Measurements from ENCODE around the gene NR1H2. TPM values are rescaled to one million over a fixed set of nuclear protein-coding genes. Genes with fewer than 3 reads are reported as not detected.
A peak's percentile ranks its signal among the peaks of the same experiment; 100 is the strongest.

NR1H2 gene
- total RNA-seq, 2 donors from 2014 or later = 57.9 to 60.0 TPM

- H3K27me3 ChIP-seq = no peaks in the 10 kb centered on the region
- no peak overlapping the region for H3K4me3 ChIP-seq
- TF ChIP-seq, protein P1, sequence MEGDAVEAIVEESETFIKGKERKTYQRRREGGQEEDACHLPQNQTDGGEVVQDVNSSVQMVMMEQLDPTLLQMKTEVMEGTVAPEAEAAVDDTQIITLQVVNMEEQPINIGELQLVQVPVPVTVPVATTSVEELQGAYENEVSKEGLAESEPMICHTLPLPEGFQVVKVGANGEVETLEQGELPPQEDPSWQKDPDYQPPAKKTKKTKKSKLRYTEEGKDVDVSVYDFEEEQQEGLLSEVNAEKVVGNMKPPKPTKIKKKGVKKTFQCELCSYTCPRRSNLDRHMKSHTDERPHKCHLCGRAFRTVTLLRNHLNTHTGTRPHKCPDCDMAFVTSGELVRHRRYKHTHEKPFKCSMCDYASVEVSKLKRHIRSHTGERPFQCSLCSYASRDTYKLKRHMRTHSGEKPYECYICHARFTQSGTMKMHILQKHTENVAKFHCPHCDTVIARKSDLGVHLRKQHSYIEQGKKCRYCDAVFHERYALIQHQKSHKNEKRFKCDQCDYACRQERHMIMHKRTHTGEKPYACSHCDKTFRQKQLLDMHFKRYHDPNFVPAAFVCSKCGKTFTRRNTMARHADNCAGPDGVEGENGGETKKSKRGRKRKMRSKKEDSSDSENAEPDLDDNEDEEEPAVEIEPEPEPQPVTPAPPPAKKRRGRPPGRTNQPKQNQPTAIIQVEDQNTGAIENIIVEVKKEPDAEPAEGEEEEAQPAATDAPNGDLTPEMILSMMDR (IDR thresholded peaks at IDR 0.05) = no peak
- no peaks in the 10 kb centered on the region for H3K4me1 ChIP-seq
- no peak overlapping the region for H3K27ac ChIP-seq
- H3K9ac ChIP-seq (ENCODE audit: low read depth in 2 of 2, low read length in 2 of 2) = no peak overlapping the region
- intact Hi-C loops (cut with DNase I) = no loop called here
- no peaks in the 10 kb centered on the region for H3K36me3 ChIP-seq
- DNase-seq = no peak
- H3K9me3 ChIP-seq = no peaks in the 10 kb centered on the region
Observed at GRCh38 chr19:50371914-50372475, 4.3 kb upstream of the NR1H2 start.

- H3K4me3 ChIP-seq = no peak overlapping the region
- H3K27ac ChIP-seq = no peak overlapping the region
- H3K9ac ChIP-seq (ENCODE audit: low read depth in 2 of 2, low read length in 2 of 2) = no peak overlapping the region
- H3K9me3 ChIP-seq = no peaks in the 10 kb centered on the region
- DNase-seq = peak; percentile 65
- TF ChIP-seq, protein P1 (IDR thresholded peaks at IDR 0.05) = no peak
- intact Hi-C loops (cut with DNase I) = no loop called here
- no peaks in the 10 kb centered on the region for H3K27me3 ChIP-seq
- peaks cover 26% of the 10 kb centered on the region for H3K36me3 ChIP-seq
- H3K4me1 ChIP-seq = no peaks in the 10 kb centered on the region
Observed at GRCh38 chr19:50377051-50377461, 799 bp downstream of the NR1H2 start.

GRCh38 chr19:50377517-50377916 lies 1.3 kb downstream of the NR1H2 start:
- Histone ChIP-seq H3K4me3 (no peak overlapping the region), H3K27ac (no peak overlapping the region), H3K4me1 (no peaks in the 10 kb centered on the region), H3K36me3 (peaks cover 26% of the 10 kb centered on the region), H3K27me3 (no peaks in the 10 kb centered on the region), H3K9me3 (no peaks in the 10 kb centered on the region), H3K9ac (ENCODE audit: low read depth in 2 of 2, low read length in 2 of 2) (no peak overlapping the region)
- DNase-seq = no peak
- TF ChIP-seq, protein P1 (IDR thresholded peaks at IDR 0.05) = no peak
- intact Hi-C loops (cut with DNase I) = no loop called here

- Histone ChIP-seq H3K27me3 (no peaks in the 10 kb centered on the region), H3K27ac (no peak overlapping the region), H3K36me3 (peaks cover 26% of the 10 kb centered on the region), H3K9me3 (no peaks in the 10 kb centered on the region), H3K4me1 (no peaks in the 10 kb centered on the region), H3K9ac (ENCODE audit: low read depth in 2 of 2, low read length in 2 of 2) (no peak overlapping the region), H3K4me3 (no peak overlapping the region)
- DNase-seq = no peak
- intact Hi-C loops (cut with DNase I) = no loop called here
- TF ChIP-seq, protein P1 (IDR thresholded peaks at IDR 0.05) = no peak
Observed at GRCh38 chr19:50378169-50378862, 2.1 kb downstream of the NR1H2 start.

- no peaks in the 10 kb centered on the region for H3K9me3 ChIP-seq
- H3K9ac ChIP-seq (ENCODE audit: low read depth in 2 of 2, low read length in 2 of 2) = no peak overlapping the region
- H3K27me3 ChIP-seq = no peaks in the 10 kb centered on the region
- H3K27ac ChIP-seq = no peak overlapping the region
- no peak for DNase-seq
- H3K36me3 ChIP-seq = peaks cover 26% of the 10 kb centered on the region
- intact Hi-C loops (cut with DNase I) = no loop called here
- H3K4me3 ChIP-seq = no peak overlapping the region
- H3K4me1 ChIP-seq = no peaks in the 10 kb centered on the region
- TF ChIP-seq, protein P1 (IDR thresholded peaks at IDR 0.05) = no peak
Observed at GRCh38 chr19:50378863-50379236, 2.6 kb downstream of the NR1H2 start.

Data from colonic mucosa (tissue), 4 donors.